Osteoblast (primary cell): ENCODE results near the gene FBRSL1. TPM values are rescaled to one million over a fixed set of nuclear protein-coding genes. Genes with fewer than 3 reads are reported as not detected.

Experiments used
- total RNA-seq: library from RNA; depleted of rRNA; stranded (reverse); fragments of >200 nt; gene quantifications from 2 replicates; pipeline ENCODE4 v1.2.3, GENCODE V29; 2012

FBRSL1 gene
- total RNA-seq, 1 donor = 12.3 TPM

Other genes starting within 250 kb of the FBRSL1 start
- gene GALNT9, start 160.6 kb upstream of the FBRSL1 start, total RNA-seq = 0.36 and 1.2 TPM in 2 replicates
- not detected in 2 replicates for gene LRCOL1, start 120.4 kb downstream of the FBRSL1 start, total RNA-seq
- not detected in 2 replicates for gene P2RX2, start 128.6 kb downstream of the FBRSL1 start, total RNA-seq
- gene POLE, start 197.2 kb downstream of the FBRSL1 start, total RNA-seq = 15.2 and 22.1 TPM in 2 replicates
- 10.1 and 10.6 TPM in 2 replicates for gene PXMP2, start 197.4 kb downstream of the FBRSL1 start, total RNA-seq
- gene PGAM5, start 220.7 kb downstream of the FBRSL1 start, total RNA-seq = 20.9 and 24.6 TPM in 2 replicates